Activated naive CD4-positive, alpha-beta T cell (primary cell): Measurements from ENCODE around the gene CXADR.

ENCODE experiments used
- DNase-seq, 4 experiments: peaks; one replicate each; lab custom pipeline; 2025; lab: John Stamatoyannopoulos, UW

The CXADR gene

DNA sequence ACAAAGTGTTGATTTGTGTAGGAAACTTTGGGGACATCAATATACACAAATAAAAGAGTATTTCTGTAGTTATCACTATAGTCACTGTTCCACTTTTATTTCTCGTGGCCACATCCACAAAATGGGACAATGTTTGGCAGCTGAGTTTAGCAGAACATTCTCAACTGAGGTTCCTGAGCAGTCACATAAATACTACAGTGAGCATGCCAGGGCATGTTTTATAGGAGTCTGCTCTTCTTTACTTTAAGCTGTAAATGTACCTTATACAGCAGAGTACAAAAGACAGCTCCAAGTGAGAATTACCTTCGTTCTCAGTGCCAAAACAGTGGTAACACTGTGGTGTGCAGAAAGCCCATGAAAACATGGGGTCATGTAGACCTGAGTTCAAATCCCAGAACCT lies 94.8 kb downstream of the CXADR start:
- DNase-seq, result no peak

DNA sequence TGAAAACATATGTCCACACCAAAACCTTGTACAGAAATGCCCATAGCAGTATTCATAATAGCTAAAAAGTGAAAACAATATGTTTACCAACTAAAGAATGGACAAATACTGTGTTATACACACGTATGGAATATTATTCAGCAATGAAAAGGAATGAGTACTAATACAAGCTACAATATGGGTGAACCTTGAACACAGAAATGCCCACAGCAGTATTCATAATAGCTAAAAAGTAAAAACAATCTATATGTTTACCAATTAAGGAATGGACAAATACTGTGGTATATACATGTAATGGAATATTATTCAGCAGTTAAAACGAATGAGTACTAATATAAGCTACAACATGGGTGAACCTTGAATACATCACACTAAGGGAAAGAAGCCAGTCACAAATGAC lies 96.8 kb downstream of the CXADR start:
- no peak for DNase-seq

DNA sequence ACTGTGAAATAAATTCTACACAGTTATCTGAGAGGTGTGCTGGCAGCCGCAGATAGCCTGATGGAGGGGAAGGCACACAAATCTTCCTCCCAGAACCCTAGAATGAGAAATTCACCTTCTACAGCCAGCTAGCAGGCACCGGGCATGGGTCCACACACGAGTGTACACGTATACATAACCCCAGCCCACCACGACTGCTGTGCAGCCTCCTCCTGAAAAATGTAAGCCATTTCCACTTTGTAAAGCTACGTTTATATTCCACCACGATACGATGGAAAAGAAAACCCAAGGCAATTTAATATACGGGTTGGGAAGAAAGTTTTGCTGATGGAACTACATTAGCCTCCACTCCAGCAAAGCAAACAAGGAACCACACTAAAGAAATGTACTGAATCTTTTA lies 98.1 kb downstream of the CXADR start:
- DNase-seq, result peak in 1 of 4 experiments; percentile 2

DNA sequence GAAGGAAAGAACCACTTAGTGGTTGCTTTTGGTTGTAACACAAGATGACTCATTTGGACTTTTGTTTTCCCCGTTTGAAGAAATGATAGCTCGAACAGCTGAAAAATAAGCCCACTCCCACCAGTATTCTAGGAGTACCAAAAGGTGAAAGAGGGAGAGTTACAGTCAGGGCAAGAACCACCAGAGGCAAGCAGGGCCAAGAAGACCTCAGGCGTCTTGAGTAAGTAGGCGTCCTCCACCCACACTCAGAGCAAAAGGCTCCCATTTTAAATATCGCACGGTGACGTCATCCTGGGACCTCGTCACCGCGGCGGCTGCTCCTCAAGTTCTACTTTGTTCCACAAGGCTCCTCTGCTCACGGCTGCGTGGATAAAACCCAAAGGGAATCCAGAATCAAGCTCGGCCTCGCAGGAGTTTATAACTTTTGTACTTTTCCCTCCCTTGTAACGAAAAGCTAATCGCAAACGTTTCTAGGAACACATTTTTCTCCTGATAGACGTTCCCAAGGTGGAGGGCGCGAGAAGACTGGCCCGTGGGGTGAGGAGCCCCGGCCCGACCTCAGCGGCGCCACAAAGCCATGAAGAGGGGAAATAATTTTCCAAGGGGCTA lies 98.7 kb downstream of the CXADR start:
- peak; percentile 4 to 57 (median 34) for DNase-seq

DNA sequence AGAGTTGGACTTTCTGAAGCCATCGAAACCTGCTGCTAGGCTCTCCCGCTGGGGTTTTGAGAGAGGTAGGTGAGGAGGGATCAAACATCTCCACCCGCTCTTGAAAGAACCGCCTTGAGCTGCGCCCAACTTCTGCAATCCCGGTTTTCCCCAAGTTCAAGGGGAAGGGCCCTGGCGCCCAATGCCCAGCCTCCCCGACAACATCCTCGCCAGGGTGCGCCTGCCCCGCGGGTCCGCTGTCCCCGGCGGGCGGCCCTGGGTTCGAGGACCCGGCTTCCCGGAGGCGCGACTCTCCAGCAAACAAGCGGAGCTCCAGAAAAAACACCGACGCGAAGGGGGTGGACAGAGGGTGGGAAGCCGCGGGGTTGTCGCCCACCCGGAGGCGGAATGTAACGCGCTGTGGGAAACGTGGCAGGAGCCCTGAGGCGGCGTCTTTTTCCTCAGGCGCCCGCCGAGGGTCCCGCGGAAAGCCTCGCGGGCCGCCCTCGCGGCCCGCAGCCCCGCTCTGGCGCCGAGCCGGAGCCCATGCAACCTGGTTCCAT lies 99.3 kb downstream of the CXADR start:
- DNase-seq, result peak in 1 of 4 experiments; percentile 20

DNA sequence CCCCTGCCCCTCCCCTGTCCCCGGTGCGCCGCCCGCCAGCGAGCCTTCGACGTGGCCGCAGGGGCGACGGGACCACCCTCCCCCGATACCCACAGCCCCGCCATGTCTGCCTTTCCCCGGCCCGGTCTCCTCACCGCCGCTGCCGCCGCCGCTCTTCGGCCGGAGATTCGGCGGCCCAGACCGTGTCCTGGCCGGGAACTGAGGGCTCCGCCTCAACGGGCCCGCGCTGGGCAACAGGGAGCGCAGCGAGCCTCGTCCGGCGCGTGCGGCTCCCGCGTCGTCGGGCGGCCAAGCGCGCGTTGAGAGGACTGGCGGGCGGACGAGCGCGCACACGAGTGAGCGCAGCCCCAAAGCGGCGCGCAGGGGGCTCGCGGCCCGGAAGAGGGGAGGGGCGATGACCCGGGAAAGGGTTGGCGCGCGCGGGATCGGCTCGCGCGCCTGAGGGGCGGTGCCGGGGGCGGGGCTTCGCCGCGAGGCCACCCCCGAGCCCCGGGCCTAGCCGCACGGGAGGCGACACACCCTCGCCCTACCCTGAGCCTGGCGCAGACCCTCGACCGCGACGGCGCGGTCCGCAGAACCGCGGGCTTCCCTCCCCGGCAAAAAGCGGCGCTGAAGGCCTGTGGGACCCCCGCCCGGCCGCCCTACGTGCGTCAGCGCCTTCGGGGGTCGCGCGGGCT lies 99.9 kb downstream of the CXADR start, which contains the start of gene BTG3:
BTG3 (minus strand) TSS at position 337 of the 677 bp plus-strand sequence. CDS start 3,757 bp downstream, outside the sequence.
- DNase-seq, result peak; percentile 38 to 80 (median 47)

DNA sequence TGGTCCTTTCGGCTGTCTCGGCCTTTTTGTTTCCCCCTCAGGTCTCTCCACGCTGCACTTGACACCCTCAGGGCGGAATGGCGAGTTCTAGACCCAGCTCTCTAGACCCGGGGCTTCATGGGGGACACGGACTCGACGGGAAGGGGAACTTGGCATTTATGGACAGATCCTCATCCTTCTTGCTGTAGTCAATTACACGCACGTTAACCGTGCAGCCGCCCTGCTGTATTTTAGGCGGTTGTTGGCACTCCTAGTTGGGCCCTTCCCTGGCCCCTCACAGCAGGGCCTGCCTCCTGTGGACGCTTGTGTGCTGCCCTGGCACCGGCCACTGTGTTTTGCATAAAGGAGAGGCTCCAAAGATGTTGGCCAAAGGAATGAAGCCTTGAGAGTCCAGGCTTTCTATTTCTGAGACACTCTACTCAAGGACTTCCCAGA lies 100.4 kb downstream of the CXADR start:
- peak in 1 of 4 experiments; percentile 23 for DNase-seq

DNA sequence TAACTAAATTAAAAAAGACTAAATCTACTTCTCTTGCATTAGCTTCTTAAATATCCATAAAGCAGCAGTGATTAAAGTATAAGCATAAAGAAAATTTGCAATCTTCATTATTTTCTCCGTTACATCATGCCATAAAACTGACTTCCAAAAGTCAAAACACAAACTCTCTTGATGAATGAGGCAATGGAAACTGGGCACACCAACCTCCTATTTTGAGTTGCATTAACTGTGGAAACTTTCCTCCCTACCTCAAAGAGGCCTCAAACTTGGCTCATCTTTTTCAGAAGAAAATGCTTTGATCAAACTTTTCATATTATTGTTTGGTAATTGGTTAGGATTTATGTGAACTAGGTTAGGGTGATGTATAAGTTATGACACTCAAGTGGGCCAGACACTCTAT lies 104.0 kb downstream of the CXADR start:
- no peak for DNase-seq

DNA sequence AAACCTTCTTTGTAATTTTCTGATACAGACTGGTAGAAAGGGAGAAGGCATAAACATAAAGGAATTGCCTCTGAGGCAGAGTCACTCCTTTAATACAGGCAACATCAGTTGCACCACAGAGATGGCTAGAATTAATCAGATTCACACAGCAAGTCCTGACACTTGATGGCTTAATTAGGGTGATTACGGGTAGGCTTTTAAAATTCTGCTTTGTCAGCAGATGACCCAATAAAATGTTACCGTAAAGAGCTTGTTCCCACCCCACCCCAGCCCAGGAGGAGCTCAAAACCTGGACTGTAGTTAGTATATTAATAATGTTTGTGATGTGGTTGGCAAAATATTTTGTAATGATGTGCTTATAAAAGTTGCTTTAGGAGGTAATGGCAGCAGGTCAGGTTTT lies 109.2 kb downstream of the CXADR start:
- DNase-seq, result no peak

DNA sequence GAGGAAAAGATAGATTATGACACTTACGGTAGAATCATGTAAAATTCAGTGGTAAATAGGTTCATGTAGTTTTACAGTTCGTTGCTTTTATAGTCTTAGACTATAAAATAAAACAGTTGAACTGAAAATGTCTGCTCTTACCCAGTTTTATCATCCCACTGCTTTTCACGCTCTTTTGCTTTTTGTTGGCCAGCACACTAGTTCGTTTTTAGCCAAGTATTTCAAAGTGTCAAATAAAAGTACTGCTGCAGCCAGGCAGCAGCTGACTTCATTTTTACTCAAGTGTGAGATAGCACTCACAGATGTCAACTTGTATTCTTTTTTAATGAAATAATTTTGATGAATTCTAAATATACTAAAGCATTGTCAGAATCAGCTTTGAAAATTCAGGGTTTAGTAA lies 118.4 kb downstream of the CXADR start:
- DNase-seq, result no peak

DNA sequence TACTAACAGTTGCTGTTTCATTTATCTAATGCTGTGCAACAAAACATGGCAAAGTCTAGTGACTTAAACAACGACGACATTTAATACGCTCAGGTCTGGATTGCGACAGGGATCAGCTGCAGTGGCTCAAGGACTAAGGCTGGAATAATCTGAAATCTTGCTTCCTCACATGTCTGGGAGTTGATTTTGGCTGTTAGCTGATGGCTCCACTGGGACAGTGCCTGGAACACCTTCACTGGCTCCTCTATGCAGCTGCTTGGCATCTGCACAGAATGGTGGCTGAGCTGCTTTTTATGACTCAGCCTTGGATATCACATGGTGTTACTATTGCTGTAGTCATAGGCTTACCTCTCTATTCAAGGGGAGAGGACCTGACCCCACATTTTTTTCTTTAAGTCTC lies 123.9 kb downstream of the CXADR start:
- no peak for DNase-seq

DNA sequence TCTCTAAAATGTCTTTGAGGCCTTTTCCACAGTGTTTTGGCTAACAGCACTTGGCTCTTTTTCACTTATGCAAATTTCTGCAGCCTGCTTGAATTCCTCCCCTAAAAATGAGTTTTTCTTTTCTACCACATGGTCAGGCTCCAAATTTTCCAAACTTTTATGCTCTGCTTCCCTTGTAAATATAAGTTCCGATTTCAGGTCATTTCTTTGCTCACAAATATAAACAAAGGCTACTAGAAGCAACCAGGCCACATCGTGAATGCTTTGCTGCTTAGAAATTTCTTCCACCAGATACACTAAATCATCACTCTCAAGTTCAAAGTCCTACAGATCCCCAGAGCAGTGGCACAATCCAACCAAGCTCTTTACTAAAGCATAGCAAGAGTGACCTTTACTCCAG lies 128.0 kb downstream of the CXADR start:
- no peak for DNase-seq
